Endothelial cell of umbilical vein (primary cell): ENCODE data around the gene ACAT1. TPM values are rescaled to one million over a fixed set of nuclear protein-coding genes. Genes with fewer than 3 reads are reported as not detected.

ENCODE experiments used
- BruUV-seq: library from RNA; stranded (reverse); fragments of 400-500 nt; replicated peaks from 2 replicates; lab custom pipeline; 2021; lab: Mats Ljungman, UMichigan
- CTCF ChIA-PET: fragments of 300-600, 350-600 bp; sonication (Branson Sonifier 250); formaldehyde crosslinking; loops from one replicate; lab custom pipeline; 2021; ENCODE audit warnings: antibody characterized with exemption, inconsistent platforms; lab: Charles Lee
- POLR2A ChIA-PET: fragments of 300-600, 350-600 bp; sonication (Branson Sonifier 250); formaldehyde crosslinking; loops from one replicate; lab custom pipeline; 2021; ENCODE audit warnings: antibody characterized with exemption, inconsistent platforms; lab: Charles Lee
- DNase-seq: peaks from one replicate; pipeline ENCODE4 v3.0.0-alpha.2; 2011; ENCODE audit warnings: low read depth, low spot score
- FAIRE-seq: peaks from 2 replicates; lab custom pipeline; 2011; peaks lifted over from hg19 to GRCh38; lab: Jason Lieb, UNC
- H2AFZ ChIP-seq: 2 replicates; pipeline ENCODE4 v1.6.0; 2012; ENCODE audit warnings: low read depth, low read length, control low read depth, inconsistent platforms
- H3K27ac ChIP-seq: 2 replicates; pipeline ENCODE4 v1.5.1; 2011; ENCODE audit warnings: low read depth, mild to moderate bottlenecking, control low read depth, low read length, moderate library complexity; ENCODE audit not compliant: insufficient read depth
- H3K27me3 ChIP-seq, 2 experiments: 2 replicates each; pipeline versions ENCODE4 v1.6.0 to v1.6.1; 2011; ENCODE audit warnings: low read length in 2 of 2, mixed read lengths in 1 of 2; ENCODE audit not compliant: control insufficient read depth in 2 of 2, insufficient read depth in 2 of 2
- H3K36me3 ChIP-seq, 2 experiments: 2 replicates in 1 of 2; 3 replicates in 1 of 2; pipeline ENCODE4 v1.5.1; 2011; ENCODE audit warnings: low read length in 2 of 2, mild to moderate bottlenecking in 1 of 2, moderate library complexity in 1 of 2; ENCODE audit not compliant: control insufficient read depth in 2 of 2, insufficient read depth in 2 of 2; ENCODE audit errors: extremely low read depth in 1 of 2
- H3K4me1 ChIP-seq: 3 replicates; pipeline ENCODE4 v1.5.1; 2011; ENCODE audit warnings: mild to moderate bottlenecking, low read length; ENCODE audit not compliant: control insufficient read depth, insufficient read depth; ENCODE audit errors: extremely low read depth
- H3K4me2 ChIP-seq: 2 replicates; pipeline ENCODE4 v1.6.1; 2011; ENCODE audit warnings: low read length, control low read depth, mixed read lengths; ENCODE audit not compliant: insufficient read depth
- H3K4me3 ChIP-seq, 3 experiments: fragments of 200-600 bp in 1 of 3; sonication (generic), shearing (Covaris generic) in 1 of 3; replicated peaks in 1 of 3; 2 replicates each; pipeline ENCODE4 v1.5.1; 2011 to 2016; ENCODE audit warnings: control low read depth in 3 of 3, low read length in 3 of 3, mild to moderate bottlenecking in 2 of 3, inconsistent platforms in 1 of 3, low read depth in 1 of 3, moderate library complexity in 1 of 3; ENCODE audit not compliant: insufficient read depth in 1 of 3
- H3K79me2 ChIP-seq: 2 replicates; pipeline ENCODE4 v1.6.0; 2012; ENCODE audit warnings: low read length, inconsistent platforms; ENCODE audit not compliant: control insufficient read depth, insufficient read depth
- H3K9ac ChIP-seq: replicated peaks from 2 replicates; pipeline ENCODE3; 2011; ENCODE audit warnings: low read length, control low read depth; ENCODE audit not compliant: insufficient read depth; ENCODE audit errors: extremely low read depth
- H3K9me1 ChIP-seq: replicated peaks from 3 replicates; pipeline ENCODE4 v1.6.0; 2011; ENCODE audit warnings: mild to moderate bottlenecking, low read length; ENCODE audit not compliant: control insufficient read depth, insufficient read depth; ENCODE audit errors: extremely low read depth
- H3K9me3 ChIP-seq: replicated peaks from 2 replicates; pipeline ENCODE4 v1.5.1; 2012; ENCODE audit warnings: low read length, inconsistent platforms; ENCODE audit not compliant: control insufficient read depth, insufficient read depth
- H4K20me1 ChIP-seq: replicated peaks from 2 replicates; pipeline ENCODE3; 2011; ENCODE audit warnings: mild to moderate bottlenecking, low read length; ENCODE audit not compliant: control insufficient read depth, insufficient read depth; ENCODE audit errors: extremely low read depth
- EZH2 ChIP-seq: IDR thresholded peaks from 2 replicates; pipeline ENCODE4 v1.6.1; 2012; ENCODE audit warnings: borderline replicate concordance, low read depth, mild to moderate bottlenecking, moderate library complexity, low read length, inconsistent platforms; ENCODE audit not compliant: severe bottlenecking
- FOS ChIP-seq: IDR thresholded peaks from 2 replicates; pipeline ENCODE4 v1.6.1; 2011; ENCODE audit warnings: mild to moderate bottlenecking, low read length, moderate library complexity, borderline replicate concordance; ENCODE audit not compliant: insufficient read depth
- GATA2 ChIP-seq: IDR thresholded peaks from 2 replicates; pipeline ENCODE4 v1.7.0; 2011; ENCODE audit warnings: low read depth, mild to moderate bottlenecking, moderate library complexity, mixed read lengths, low read length; ENCODE audit not compliant: insufficient read length, insufficient read depth
- JUN ChIP-seq: IDR thresholded peaks from 2 replicates; pipeline ENCODE4 v1.6.1; 2011; ENCODE audit warnings: borderline replicate concordance, low read depth; ENCODE audit not compliant: insufficient read length, insufficient read depth
- MAX ChIP-seq: IDR thresholded peaks from 2 replicates; pipeline ENCODE4 v1.6.1; 2011; ENCODE audit not compliant: insufficient read depth, insufficient read length
- MYC ChIP-seq: IDR thresholded peaks from one replicate; pipeline ENCODE4 v1.6.1; 2011; ENCODE audit warnings: mild to moderate bottlenecking, low read depth, low read length
- POLR2A ChIP-seq: IDR thresholded peaks from 2 replicates; pipeline ENCODE4 v1.6.1; 2012; ENCODE audit warnings: low read depth, mild to moderate bottlenecking, control low read depth, low read length
- POLR2AphosphoS5 ChIP-seq: IDR thresholded peaks from 2 replicates; pipeline ENCODE4 v1.6.1; 2012; ENCODE audit warnings: low read depth, mild to moderate bottlenecking, control low read depth, low read length, moderate library complexity; ENCODE audit not compliant: insufficient read depth
- dilution Hi-C: fragments of 300-500 bp; cut with MboI; formaldehyde crosslinking; loops from one replicate; pipeline ENCODE4 v1.15.0; 2019; ENCODE audit warnings: low sequenced_read_pairs; ENCODE audit not compliant: extremely low pct_ligation_motif_present
- intact Hi-C: fragments of 100-400 bp; cut with micrococcal nuclease; formaldehyde crosslinking; loops from one replicate; pipeline ENCODE4 v1.10.0; 2022
- polyA plus RNA-seq, 4 experiments: library from polyadenylated mRNA; depleted of rRNA in 3 of 4; stranded (reverse) in 3 of 4; unstranded in 1 of 4; fragments of >200 nt; gene quantifications; 2 replicates each; pipeline versions ENCODE4 v1.2.1 to v1.2.3, GENCODE V29; 2011 to 2012; ENCODE audit warnings: missing spikeins in 1 of 4
- small RNA-seq: library from RNA; depleted of rRNA; stranded (forward); fragments of <200 nt; gene quantifications from one replicate; pipeline ENCODE3, GENCODE V24; 2012; ENCODE audit warnings: low replicate concordance, low read depth; ENCODE audit not compliant: insufficient read depth, insufficient read length
- total RNA-seq: library from RNA; stranded (reverse); gene quantifications from 2 replicates; pipeline ENCODE4 v1.2.3, GENCODE V29; 2021
- TF ChIP-seq, protein P1 (sequence below), 2 donors: IDR thresholded peaks; 1 replicate in 1 of 2; 2 replicates in 1 of 2; pipeline ENCODE4 v1.5.1; 2011; ENCODE audit warnings: low read length in 2 of 2, mild to moderate bottlenecking in 2 of 2, moderate library complexity in 2 of 2, control low read depth in 1 of 2, inconsistent platforms in 1 of 2, low read depth in 1 of 2; ENCODE audit not compliant: insufficient read depth in 1 of 2; ENCODE audit errors: extremely low read depth in 1 of 2

The ACAT1 gene
- total and polyA plus RNA-seq, 2 donors (not counting 3 experiments of a cell fraction or from before 2014, with no cell fraction given): 36.8 to 59.9 TPM

GRCh38 chr11:108196901-108197300 is 75.5 kb downstream of the ACAT1 start:
- POLR2A ChIA-PET: no interaction called here

More at GRCh38 chr11:108196901-108197300, 75.5 kb downstream of the ACAT1 start:
- Histone ChIP-seq H3K4me3 (no peak overlapping the region), H2AFZ (no peak overlapping the region), H3K9ac (no peak overlapping the region), H3K27ac (no peak overlapping the region), H3K27me3 (no peaks in the 10 kb centered on the region), H3K4me1 (no peaks in the 10 kb centered on the region), H3K36me3 (peaks cover 2 to 3% of the 10 kb centered on the region in 2 experiments), H3K9me1 (no peaks in the 10 kb centered on the region), H4K20me1 (no peaks in the 10 kb centered on the region), H3K4me2 (no peak overlapping the region), H3K79me2 (peaks cover 6% of the 10 kb centered on the region), H3K9me3 (no peaks in the 10 kb centered on the region)
- dilution Hi-C loops (no loop called here), intact Hi-C loops (loop anchor here (2.0 kb wide), 1 partner anchor 452 kb away; no protein-coding TSS in a partner anchor)
- FAIRE-seq: no peak
- no peak for TF ChIP-seq EZH2
- TF ChIP-seq MAX: no peak
- TF ChIP-seq POLR2AphosphoS5: no peak
- TF ChIP-seq FOS: no peak
- TF ChIP-seq MYC: no peak
- TF ChIP-seq JUN: no peak
- TF ChIP-seq GATA2: no peak
- TF ChIP-seq, protein P1, sequence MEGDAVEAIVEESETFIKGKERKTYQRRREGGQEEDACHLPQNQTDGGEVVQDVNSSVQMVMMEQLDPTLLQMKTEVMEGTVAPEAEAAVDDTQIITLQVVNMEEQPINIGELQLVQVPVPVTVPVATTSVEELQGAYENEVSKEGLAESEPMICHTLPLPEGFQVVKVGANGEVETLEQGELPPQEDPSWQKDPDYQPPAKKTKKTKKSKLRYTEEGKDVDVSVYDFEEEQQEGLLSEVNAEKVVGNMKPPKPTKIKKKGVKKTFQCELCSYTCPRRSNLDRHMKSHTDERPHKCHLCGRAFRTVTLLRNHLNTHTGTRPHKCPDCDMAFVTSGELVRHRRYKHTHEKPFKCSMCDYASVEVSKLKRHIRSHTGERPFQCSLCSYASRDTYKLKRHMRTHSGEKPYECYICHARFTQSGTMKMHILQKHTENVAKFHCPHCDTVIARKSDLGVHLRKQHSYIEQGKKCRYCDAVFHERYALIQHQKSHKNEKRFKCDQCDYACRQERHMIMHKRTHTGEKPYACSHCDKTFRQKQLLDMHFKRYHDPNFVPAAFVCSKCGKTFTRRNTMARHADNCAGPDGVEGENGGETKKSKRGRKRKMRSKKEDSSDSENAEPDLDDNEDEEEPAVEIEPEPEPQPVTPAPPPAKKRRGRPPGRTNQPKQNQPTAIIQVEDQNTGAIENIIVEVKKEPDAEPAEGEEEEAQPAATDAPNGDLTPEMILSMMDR (IDR thresholded peaks at IDR 0.05; ENCODE audit: extremely low read depth in 1 of 2, insufficient read depth in 1 of 2, low read depth in 1 of 2, low read length in 2 of 2): no peak
- TF ChIP-seq POLR2A: no peak
- BruUV-seq: no TSS peak
- CTCF ChIA-PET: interaction anchor here (1.1 kb wide), 1 partner anchor 79 kb away, joined by 3 read pairs; no protein-coding TSS in a partner anchor
- DNase-seq: no peak

Small RNA genes lying within 50 kb of the gene (small RNA-seq; reads per million reads assigned to genes)
- gene RF00019: not detected

Other genes starting within 250 kb of the ACAT1 start
- gene RAB39A, start 193.1 kb upstream of the ACAT1 start, total RNA-seq: not detected in 2 replicates
- not detected in 2 replicates for gene RAB39A, start 193.1 kb upstream of the ACAT1 start, polyA plus RNA-seq
- 36.6 and 37.6 TPM in 2 replicates for gene CUL5, start 112.7 kb upstream of the ACAT1 start, total RNA-seq
- 5.9 and 9.9 TPM in 2 replicates for gene CUL5, start 112.7 kb upstream of the ACAT1 start, polyA plus RNA-seq
- 19.0 and 19.7 TPM in 2 replicates for gene NPAT, start 101.1 kb downstream of the ACAT1 start, total RNA-seq
- 4.0 and 4.4 TPM in 2 replicates for gene NPAT, start 101.1 kb downstream of the ACAT1 start, polyA plus RNA-seq
- 49.7 and 52.1 TPM in 2 replicates for gene ATM, start 101.5 kb downstream of the ACAT1 start, total RNA-seq
- 8.3 and 11.8 TPM in 2 replicates for gene ATM, start 101.5 kb downstream of the ACAT1 start, polyA plus RNA-seq